A673 (cell line): ENCODE measurements around the gene PNPLA1. TPM values are rescaled to one million over a fixed set of nuclear protein-coding genes. Genes with fewer than 3 reads are reported as not detected.

Source experiments
- BruUV-seq: library from RNA; stranded (reverse); fragments of 400-500 nt; replicated peaks from 2 replicates; lab custom pipeline; 2021; lab: Mats Ljungman, UMichigan
- CTCF ChIA-PET: fragments of 300-600 bp; sonication (Branson Sonifier 250); formaldehyde crosslinking; loops from one replicate; lab custom pipeline; 2022; ENCODE audit warnings: antibody characterized with exemption; lab: Charles Lee
- POLR2A ChIA-PET: fragments of 300-600 bp; sonication (Branson Sonifier 250); formaldehyde crosslinking; loops from one replicate; lab custom pipeline; 2022; ENCODE audit warnings: antibody characterized with exemption; ENCODE audit not compliant: low non-redundant PET; lab: Charles Lee
- DNase-seq: peaks from one replicate; pipeline ENCODE4 v3.0.0-alpha.2; 2015; ENCODE audit warnings: low spot score
- H3K27ac ChIP-seq: fragments of 200-600 bp; sonication (generic); 2 replicates; pipeline ENCODE4 v1.5.1; 2016; ENCODE audit warnings: mixed run types, low read depth, mild to moderate bottlenecking, mixed read lengths, antibody characterized with exemption, low read length; ENCODE audit not compliant: poor library complexity, severe bottlenecking
- H3K27me3 ChIP-seq: fragments of 200-600 bp; sonication (generic); replicated peaks from 2 replicates; pipeline ENCODE4 v1.6.1; 2017; ENCODE audit warnings: mixed run types, low read depth, mild to moderate bottlenecking, mixed read lengths, antibody characterized with exemption, low read length; ENCODE audit not compliant: insufficient read depth, poor library complexity
- H3K36me3 ChIP-seq: fragments of 200-600 bp; sonication (generic); 2 replicates; pipeline ENCODE4 v1.6.1; 2016; ENCODE audit warnings: mixed run types, mild to moderate bottlenecking, mixed read lengths, antibody characterized with exemption, low read length; ENCODE audit not compliant: insufficient read depth, poor library complexity, severe bottlenecking
- H3K4me1 ChIP-seq: fragments of 200-600 bp; sonication (generic); 2 replicates; pipeline ENCODE4 v1.6.1; 2017; ENCODE audit warnings: mixed run types, mild to moderate bottlenecking, mixed read lengths, antibody characterized with exemption, low read length; ENCODE audit not compliant: insufficient read depth, poor library complexity, severe bottlenecking
- H3K4me3 ChIP-seq: fragments of 200-600 bp; sonication (generic); 2 replicates; pipeline ENCODE4 v1.5.1; 2016; ENCODE audit warnings: low read depth, mixed run types, mild to moderate bottlenecking, mixed read lengths, low read length; ENCODE audit not compliant: poor library complexity, severe bottlenecking
- H3K9me3 ChIP-seq: fragments of 200-600 bp; sonication (generic); 2 replicates; pipeline ENCODE4 v1.6.1; 2016; ENCODE audit warnings: mixed run types, low read depth, mild to moderate bottlenecking, mixed read lengths, antibody characterized with exemption, low read length; ENCODE audit not compliant: poor library complexity, severe bottlenecking
- EZH2 ChIP-seq: fragments of 200-600 bp; sonication (generic); IDR thresholded peaks from 2 replicates; pipeline ENCODE4 v1.6.1; 2017; ENCODE audit warnings: borderline replicate concordance, low read depth, mild to moderate bottlenecking, mixed read lengths, antibody characterized with exemption, low read length; ENCODE audit not compliant: poor library complexity, severe bottlenecking
- intact Hi-C: fragments of 100-400 bp; cut with micrococcal nuclease; formaldehyde crosslinking; loops from one replicate; pipeline ENCODE4 v1.10.0; 2022; ENCODE audit not compliant: unreplicated experiment
- total RNA-seq: library from RNA; stranded (reverse); gene quantifications from 2 replicates; pipeline ENCODE4 v1.2.3, GENCODE V29; 2021
- TF ChIP-seq, protein P1 (sequence below): fragments of 300-800, 200-600 bp; sonication (generic); conservative IDR thresholded peaks from 2 replicates; pipeline ENCODE4 v1.5.1; 2017; ENCODE audit warnings: low read depth, mild to moderate bottlenecking, antibody characterized with exemption, low read length, moderate library complexity, mixed read lengths

The PNPLA1 gene
- total RNA-seq, 1 experiment from 2014 or later, result 0.26 TPM

DNA sequence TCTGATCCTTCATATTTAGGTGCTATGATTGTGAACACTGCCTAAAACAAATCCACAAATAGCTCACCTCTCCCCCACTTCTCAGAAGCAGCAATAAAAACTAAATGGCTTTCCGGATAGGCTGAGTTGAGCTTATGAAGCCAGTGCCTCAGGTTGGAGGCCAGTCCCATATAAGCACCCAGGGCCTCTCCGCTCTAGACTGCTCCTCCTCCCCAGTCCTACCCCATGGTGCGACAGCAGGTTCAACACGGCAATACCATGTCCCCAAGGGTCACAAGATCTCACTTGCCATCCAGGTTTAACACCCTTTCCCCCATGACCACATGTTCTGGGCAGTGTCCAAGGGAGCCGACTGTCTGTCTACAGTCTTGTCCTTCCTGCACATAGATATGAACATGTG lies 46.1 kb downstream of the PNPLA1 start:
- Histone ChIP-seq H3K27me3 (no peaks in the 10 kb centered on the region), H3K27ac (no peak overlapping the region), H3K36me3 (no peaks in the 10 kb centered on the region), H3K4me3 (no peak overlapping the region), H3K9me3 (no peaks in the 10 kb centered on the region), H3K4me1 (no peaks in the 10 kb centered on the region)
- intact Hi-C loops, result no loop called here
- TF ChIP-seq EZH2, result no peak
- TF ChIP-seq, protein P1, sequence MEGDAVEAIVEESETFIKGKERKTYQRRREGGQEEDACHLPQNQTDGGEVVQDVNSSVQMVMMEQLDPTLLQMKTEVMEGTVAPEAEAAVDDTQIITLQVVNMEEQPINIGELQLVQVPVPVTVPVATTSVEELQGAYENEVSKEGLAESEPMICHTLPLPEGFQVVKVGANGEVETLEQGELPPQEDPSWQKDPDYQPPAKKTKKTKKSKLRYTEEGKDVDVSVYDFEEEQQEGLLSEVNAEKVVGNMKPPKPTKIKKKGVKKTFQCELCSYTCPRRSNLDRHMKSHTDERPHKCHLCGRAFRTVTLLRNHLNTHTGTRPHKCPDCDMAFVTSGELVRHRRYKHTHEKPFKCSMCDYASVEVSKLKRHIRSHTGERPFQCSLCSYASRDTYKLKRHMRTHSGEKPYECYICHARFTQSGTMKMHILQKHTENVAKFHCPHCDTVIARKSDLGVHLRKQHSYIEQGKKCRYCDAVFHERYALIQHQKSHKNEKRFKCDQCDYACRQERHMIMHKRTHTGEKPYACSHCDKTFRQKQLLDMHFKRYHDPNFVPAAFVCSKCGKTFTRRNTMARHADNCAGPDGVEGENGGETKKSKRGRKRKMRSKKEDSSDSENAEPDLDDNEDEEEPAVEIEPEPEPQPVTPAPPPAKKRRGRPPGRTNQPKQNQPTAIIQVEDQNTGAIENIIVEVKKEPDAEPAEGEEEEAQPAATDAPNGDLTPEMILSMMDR, result no peak
- CTCF ChIA-PET, result no interaction called here
- no TSS peak for BruUV-seq
- no peak for DNase-seq
- POLR2A ChIA-PET, result no interaction called here

DNA sequence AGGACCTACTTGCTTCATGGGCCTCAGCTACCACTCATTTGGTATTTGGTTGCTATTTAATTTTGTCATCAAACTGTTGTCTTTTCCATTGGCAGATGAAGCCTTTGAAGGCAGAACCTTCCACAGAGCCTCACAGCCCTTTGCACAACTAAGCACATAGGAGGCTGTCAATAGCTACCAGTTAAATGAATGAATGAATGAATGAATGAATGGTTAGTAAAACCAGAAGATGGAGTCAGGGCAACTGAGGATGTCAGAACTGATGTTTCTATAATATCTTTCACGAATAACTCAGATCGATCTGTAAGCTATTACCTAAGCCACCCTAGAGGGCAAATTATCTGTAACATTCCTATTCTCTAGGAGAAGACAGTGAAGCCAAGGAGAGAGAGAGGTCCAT lies 47.8 kb downstream of the PNPLA1 start:
- TF ChIP-seq, protein P1, result no peak
- TF ChIP-seq EZH2, result no peak
- POLR2A ChIA-PET, result no interaction called here
- Histone ChIP-seq H3K9me3 (no peaks in the 10 kb centered on the region), H3K27ac (no peak overlapping the region), H3K4me1 (no peaks in the 10 kb centered on the region), H3K4me3 (no peak overlapping the region), H3K27me3 (no peaks in the 10 kb centered on the region), H3K36me3 (no peaks in the 10 kb centered on the region)
- CTCF ChIA-PET, result interaction anchor here (1.4 kb wide), 1 partner anchor 15 kb away, joined by 3 read pairs; no protein-coding TSS in a partner anchor
- BruUV-seq, result no TSS peak
- intact Hi-C loops, result no loop called here
- no peak for DNase-seq

DNA sequence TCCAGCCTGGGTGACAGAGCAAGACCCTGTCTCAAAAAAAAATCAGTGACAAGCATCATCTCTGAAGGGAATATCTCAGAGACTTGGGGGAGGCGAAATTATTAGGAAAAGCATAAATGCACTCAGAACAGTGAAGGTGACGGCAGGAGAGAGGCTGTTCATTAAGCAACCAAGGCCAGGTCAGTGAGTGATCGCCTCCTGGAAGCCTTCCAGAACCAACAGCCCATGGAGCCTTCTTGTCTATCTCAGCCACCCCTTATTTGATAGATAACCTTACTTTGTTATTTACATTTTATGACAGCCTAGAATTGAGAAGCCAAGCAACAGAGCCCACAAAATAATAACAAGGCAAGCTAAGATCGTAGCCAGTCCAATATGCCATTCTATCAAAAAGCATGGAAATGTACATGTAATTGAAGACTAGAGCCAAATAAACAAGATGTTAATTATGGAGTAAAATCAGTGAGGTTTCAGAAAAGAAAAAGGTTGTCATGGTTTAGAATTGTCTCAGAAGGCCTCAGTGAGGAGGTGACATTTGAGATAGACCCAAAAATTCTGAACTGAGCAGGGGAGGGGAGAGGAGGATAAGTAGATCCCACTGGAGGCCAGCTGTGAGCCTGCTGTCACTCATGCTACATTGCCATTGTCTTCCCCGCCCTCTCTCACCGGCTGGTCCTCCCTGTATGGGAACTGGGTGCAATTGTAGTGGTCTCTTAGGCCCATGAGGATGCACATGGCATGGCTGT lies 49.0 kb downstream of the PNPLA1 start:
- H3K9me3 ChIP-seq, result no peaks in the 10 kb centered on the region
- BruUV-seq, result no TSS peak
- H3K4me1 ChIP-seq, result no peaks in the 10 kb centered on the region
- no peak for DNase-seq
- H3K4me3 ChIP-seq, result no peak overlapping the region
- no peaks in the 10 kb centered on the region for H3K36me3 ChIP-seq
- POLR2A ChIA-PET, result no interaction called here
- no peaks in the 10 kb centered on the region for H3K27me3 ChIP-seq
- no peak for TF ChIP-seq EZH2
- TF ChIP-seq, protein P1, result no peak
- no peak overlapping the region for H3K27ac ChIP-seq
- intact Hi-C loops, result no loop called here
- CTCF ChIA-PET, result interaction anchor here (1.5 kb wide), 1 partner anchor 22 kb away, joined by 3 read pairs; no protein-coding TSS in a partner anchor
